ENCODE measurements around the gene ASB10. TPM values are rescaled to one million over a fixed set of nuclear protein-coding genes. Genes with fewer than 3 reads are reported as not detected.

Gene ASB10
- total RNA-seq, 1 donor from 2014 or later: not detected

DNA sequence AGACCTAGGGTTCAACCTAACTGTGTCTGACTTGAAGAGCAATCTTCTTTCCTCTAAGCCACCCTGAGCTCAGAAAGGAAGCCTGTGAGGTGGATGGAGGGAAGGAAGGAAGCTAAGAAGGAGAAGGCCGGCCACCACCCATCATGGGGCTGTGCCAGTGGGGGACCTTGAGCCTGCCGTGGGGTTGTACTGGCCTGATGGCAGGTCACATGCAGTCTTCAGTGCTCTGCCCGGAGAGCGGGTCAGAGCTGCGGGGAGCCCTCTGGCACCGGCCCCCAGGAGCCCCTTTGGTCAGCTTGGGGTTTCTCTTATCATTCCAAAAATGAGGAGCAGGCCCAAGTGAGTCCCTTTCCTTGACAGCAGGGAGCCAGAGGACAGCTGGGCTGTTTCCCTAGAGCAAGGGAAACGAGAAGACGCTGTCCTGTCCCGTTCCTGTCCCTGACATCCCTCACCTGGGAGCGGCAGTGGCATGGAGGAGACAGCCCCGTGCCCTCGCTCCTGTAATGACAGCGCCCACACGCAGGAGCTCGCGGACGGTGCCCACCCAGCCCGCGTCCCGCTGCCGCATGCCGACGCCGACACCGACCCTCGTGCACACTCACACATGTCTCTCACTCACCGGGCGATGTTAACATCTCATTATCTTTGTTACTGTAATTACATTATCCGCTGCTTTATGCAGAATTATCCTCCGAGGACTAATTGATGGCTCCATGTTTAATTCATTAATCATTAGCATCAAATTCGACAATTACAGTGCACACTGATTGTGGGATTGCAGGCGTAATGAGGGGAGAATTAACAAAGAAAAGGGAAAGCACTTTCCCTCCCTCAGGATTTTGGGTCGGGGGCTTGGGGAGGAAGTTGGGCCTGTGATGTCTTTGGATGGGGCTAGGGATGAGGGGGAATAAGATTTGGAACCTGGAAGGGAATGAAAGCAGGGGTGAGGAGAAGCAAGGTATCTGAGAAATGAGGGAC, 50.9 kb downstream of the ASB10 start:
- DNase-seq (ENCODE audit: low read depth): no peak

DNA sequence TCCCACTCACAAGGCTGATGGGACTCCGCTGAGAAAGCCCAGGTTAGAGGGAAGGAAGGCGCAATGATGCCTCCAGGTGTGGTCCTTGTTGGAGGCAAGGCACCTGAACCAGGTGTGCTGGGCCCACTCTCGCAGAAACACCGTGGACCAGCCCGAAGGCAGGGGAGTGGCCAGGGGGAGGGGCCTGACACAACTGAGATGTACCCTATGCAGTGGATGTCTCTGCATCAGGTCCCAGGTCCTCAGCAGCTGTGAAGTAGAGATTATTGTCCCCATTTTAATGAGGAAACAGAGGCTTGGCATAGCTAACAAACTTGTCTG, 51.6 kb downstream of the ASB10 start:
- DNase-seq (ENCODE audit: low read depth): no peak

DNA sequence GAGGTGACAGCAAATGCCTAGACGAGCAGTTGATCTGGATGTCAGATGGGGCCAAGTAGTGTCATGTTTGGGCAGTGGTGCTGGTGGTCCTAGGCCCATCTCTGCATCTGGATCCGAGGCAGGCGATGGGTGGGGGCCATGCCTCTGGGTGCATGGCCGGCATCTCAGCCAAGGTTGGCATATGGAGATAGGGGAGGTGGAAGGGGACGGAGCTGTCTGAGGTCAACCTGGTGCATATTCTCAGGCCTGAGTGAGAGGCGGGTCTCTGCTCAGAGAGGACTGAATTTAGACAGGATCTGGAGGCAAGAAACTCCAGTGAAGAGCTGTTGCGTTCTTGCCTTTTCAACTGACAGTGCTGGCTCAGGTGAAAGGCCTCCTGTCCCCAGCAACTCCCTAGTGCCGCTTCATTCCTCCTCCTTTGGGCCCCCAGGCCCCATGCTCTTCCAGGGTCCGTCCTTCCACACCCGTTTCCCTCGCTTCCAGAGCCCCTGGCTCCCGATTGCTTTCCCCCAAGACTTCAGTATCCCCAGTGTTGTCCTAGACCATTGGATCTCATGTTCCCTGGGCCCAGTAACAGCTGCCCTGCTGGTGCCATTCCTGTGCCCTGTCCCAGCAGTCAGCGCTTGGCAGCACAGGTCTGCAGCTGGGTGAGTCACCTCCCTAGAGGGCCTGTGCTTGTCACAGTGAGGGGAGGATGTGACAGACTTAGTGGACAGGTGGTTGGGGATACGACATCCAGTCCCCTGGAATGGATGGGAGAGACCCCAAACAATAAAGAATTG, 52.1 kb downstream of the ASB10 start:
- DNase-seq (ENCODE audit: low read depth): no peak

DNA sequence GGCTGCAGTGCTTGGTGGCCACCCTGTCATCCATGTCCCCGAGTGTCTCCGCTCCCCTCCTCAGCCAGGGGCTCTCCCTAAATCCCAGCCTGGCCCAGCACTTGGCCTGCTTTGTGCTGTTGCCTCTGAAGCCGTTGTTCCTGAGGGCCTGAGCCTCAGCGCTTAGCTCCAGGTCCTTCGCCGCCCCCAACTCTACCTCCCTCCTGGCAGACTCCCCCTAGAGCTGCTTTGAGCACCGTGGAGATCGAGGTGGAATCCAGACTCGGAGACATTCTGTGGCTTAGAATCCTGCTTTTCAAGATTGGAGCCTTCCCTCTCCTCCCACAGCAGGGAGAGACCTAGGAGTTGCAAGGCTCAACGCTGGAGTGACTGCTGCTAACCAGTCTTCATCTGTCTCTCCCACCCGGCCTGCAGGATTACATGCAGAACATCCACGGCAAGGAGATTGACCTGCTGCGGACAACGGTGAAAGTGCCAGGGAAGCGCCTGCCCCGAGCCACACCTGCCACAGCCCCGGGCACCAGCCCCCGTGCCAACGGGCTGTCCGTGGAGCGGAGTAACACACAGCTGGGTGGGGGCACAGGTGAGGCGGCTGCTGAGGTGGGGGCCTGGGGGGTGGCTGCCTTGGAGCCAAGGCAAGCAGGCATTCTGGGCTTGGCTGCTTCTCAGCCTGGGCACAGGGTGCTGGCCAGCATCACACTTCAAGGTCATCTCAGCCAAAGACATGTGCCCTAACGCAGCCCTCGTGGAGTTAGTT, 52.9 kb downstream of the ASB10 start:
- DNase-seq (ENCODE audit: low read depth): no peak

DNA sequence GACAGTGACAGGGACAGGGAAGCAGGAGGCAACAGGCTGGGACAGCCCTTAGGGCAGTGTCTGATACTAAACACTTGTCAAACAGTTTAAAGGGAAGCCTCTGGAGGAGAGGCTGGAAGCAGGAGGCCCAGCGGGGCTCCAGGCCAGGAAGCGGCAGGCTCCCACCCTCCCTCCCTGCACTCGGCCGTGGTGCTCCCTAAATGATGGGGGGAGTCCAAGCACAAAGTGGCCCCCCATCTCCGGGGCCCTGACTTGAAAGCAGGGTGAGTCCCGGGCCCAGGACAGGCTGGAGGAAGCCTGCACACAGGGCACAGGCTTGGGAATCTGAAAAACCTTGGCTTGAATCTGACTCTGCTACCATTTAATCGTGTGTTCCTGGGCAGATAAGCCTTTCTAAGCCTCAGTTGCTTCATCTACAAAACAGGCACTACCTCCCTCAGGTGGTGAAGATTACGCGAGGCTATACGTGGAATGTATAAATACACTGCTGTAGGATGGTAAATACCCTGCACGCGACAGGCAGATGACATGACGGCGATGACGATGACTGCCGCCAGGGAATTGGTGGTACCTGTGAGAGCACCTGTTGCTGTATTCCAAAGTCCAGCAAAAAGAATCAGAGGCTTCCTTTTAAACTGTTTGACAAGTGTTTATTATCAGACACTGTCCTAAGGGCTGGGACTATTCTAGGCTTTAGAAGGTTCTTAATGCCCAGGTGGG, 53.6 kb downstream of the ASB10 start:
- no peak for DNase-seq (ENCODE audit: low read depth)

DNA sequence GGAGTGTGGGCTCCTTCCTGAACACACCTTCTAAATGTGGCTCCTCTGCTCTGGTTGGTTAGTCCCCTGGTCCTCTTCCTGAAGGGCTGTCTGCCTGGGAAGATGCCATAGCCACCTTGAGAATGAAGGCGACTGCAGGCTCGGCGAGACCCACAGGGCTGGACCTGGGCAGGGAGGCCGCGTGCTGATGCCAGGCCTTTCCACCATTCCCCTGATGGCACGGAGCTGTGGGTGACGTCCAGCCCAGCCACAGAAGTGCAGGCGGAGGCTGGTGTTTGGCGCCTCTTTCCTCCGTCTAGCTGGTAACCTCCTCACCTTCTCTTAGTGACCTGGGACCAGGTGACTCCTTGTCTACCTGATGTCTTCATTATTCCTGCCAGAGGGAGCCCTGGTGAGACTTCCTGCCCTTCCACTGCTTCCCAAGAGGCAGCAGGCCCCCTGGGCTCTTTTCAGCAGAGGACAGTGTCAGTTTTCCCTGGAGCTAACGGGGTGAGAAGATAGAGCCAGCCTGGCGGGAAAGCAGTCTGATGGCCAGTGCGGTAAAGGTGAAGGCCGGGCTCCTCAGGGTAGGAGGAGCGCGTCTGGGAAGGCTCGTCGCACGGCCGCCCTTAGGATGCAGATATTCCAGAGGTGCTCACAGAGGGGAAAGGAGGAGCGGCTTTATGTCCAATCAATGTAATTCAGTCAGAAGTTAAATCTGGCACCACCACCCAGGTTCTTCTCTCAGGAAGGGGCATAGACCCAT, 54.4 kb downstream of the ASB10 start:
- no peak for DNase-seq (ENCODE audit: low read depth)

DNA sequence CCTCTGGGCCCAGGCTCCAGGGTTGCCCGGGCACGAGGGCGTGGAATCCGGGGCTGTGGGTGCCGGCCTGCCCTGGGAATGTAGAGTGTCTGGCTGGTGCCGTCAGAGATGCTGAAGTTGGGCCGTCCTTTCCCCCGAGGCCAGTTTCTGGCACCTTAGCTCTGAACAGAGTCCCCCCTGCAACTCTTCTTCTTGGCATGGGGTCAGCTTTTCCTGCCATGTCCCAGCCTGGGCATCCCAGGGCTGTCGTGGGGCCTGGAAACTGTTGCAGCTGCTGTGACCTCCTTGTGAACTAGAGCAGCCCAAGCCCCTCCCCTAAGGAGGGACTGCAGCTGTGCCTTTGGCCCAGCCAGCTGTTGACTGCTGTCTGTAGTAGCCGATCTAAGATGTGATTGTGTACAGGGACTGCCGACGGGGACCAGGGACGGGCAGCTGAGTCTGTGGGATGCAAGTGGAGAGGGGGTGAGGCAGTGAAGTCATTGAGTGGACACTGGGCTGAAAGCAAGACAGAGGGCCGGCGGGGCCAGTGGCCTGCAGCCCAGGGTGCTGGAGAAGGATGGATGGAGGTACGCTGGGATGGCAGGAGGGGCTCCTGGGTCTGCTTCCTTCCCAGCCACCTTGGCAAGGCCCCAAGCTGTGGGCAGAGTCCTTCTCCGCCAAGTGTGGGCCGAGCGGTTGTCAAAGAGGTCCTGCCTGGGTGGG, 55.3 kb downstream of the ASB10 start:
- no peak for DNase-seq (ENCODE audit: low read depth)

DNA sequence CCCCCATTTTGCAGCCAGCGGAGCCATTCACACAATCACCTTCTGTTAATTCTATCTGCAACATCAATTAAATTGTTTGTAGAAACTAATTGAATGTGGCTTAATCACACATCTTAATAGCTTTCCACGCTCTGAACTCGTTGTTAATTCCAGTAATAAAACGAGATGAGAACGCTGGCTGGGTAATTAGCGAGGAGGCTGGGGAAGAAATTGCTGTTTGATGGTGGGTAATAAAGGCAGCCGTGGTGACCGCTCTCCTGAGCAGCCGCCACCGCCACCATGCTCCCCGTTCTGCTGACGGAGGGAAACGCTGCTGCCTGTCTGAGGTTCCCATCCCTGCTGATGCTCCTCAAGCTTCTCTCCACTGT, 55.8 kb downstream of the ASB10 start:
- no peak for DNase-seq (ENCODE audit: low read depth)

DNA sequence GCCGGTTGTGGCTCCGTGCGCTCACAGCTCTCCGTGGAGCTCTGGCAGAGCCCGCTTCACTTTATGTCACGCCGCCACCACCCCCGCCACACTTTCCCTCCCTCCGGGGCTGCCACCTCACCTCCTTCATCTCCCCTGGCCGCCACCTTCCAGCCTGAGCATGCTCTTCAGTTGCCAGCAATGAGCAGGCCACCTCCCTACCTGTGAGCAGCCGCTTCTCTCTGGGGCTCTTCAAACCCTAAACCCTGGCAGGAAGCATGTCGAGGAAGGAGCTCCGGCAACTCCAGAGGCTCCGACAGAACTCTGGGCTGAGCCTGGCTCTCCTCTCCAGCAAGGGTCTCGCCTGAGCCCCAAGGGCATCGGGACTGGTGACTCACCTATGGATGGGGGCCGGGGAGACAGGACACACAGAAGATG, 56.3 kb downstream of the ASB10 start:
- DNase-seq (ENCODE audit: low read depth): no peak

DNA sequence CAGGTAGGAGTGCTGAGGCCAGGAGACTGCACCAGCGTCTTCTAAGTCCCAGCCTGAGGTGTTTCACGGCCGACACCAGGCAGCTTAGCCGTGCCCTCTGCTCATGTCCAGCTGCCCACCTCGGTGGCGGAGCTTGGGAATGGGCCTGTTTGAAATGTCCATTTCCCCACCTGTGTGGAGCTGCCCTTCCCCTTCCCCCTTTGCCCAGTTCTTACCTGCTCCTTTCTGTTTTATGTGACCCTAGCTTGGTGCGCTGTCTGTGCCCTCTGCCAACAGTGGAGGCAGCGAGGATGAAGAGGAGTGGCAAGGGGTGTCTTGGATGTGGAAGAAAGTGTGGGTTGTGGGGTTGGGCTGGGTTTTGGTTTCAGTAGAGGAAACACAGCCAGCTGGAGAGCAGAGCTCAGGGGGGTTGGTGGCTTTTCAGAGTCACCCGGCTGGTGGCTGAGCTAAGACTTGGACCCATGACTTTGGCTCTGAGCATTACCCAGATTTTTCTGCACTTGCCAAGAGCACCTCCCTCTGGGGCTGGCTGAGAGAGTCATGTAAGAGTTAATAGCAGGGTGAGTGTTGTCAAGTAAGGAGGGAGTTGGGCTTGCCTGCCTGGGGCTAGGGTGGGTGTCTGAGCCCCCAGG, 57.0 kb downstream of the ASB10 start:
- DNase-seq (ENCODE audit: low read depth): no peak

DNA sequence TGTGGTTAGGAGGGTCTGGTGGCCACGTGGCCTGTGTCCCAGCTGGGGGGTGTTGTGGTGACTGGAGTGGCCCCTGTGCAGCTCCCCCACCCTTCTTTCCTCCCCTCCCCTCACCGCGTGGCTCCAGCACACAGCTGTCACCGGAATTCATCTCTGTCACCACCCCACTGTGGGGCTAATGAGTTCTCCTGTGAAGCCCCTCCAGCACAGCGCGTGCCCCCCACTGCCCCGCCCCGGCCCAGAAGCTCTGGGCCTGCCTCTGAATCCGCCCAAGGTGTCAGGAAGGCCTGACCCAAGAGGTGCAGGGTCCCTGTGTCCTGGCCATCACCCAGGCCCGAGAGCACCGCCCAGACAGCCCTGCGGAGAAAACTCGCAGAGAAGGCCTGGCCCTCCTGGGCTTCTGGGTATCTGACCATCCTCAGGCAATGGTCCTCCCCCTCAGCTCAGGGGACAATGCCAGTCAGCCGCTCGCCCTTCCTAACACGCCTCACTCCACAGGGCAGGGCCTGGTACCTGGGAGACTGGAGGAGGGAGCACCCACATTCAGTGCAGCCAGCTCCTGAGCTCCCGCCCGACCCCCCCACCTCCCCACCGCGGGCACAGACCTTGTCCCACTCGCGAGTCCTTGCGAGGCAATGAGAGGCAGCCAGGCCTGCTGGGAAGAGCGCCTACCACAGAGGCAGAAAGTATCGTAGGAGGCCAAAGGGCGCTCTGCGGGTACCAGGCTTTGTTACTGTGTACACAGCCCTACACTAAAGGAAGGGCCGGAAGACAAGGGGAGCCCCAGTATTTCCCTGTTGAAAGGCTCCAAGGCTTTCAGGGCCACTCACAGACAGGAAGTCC, 57.7 kb downstream of the ASB10 start:
- no peak for DNase-seq (ENCODE audit: low read depth)

DNA sequence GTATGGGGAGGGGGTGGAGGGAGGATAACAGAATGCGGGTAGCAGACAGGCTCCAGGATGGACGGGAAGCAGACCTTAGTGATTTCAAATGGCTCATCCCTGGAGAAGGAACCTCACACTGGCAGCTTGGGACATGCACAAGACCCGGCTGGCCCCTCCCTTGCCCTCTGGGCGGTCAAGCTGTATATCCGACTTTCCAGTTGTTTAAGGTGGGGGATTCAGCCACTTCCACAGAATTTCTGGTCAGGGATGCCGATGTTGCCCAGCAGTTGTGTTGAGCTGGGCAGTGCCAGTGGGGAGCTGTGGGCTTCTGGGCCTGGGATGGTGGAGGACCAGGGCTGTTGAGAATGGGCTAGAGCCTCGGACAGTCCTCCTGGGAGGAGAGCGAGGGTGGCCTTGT, 58.3 kb downstream of the ASB10 start:
- DNase-seq (ENCODE audit: low read depth): no peak

DNA sequence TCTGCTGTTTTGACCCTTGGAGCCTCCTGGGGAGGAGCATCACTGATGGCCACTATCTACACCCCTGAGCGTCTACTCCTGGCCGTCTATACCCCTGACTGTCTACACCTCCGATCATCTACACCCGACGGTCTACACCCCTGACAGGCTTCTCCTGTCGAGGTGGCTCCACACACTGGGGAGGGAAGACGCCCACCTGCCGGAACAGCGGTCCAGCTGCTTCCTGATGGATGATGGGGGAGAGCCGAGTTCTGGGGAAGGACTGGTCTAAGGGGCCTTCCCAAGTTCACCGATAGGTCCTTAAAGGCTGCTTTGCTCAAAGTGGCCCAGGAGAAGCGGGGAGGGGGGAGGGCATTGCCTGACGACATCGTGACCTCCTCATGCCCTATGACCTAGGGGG, 58.9 kb downstream of the ASB10 start:
- DNase-seq (ENCODE audit: low read depth): no peak

DNA sequence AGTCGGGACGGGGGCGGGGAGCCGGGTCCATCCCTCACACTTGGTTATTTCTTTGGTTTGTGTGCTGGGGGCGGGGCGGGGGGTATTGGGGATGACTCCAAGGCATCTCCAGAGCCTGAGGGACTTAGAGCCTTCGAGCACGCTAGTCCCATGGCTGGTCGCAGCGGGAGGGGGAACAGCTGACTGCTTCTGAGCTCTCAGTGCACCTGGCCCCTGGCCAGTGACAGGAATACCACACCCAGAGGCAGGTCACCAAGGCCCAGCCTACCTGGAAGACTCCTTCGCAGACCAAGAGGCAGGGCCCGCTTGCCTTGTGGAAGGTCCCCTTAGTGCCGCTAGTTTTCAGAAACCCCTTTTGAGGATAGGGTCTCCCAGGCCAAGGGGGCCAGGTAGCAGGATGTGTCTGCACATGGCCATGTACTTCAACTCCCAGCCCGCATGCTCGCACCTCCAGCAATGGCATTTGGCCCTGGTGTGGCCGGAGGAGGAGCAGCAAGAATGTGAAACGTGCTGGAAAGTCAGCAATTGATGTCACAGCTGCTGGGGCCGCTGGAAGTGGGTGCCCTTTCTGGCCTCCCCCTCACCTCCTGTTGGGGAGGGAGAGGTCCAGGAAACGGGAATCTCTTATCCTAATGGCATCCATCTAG, 60.4 kb downstream of the ASB10 start:
- DNase-seq (ENCODE audit: low read depth): no peak

DNA sequence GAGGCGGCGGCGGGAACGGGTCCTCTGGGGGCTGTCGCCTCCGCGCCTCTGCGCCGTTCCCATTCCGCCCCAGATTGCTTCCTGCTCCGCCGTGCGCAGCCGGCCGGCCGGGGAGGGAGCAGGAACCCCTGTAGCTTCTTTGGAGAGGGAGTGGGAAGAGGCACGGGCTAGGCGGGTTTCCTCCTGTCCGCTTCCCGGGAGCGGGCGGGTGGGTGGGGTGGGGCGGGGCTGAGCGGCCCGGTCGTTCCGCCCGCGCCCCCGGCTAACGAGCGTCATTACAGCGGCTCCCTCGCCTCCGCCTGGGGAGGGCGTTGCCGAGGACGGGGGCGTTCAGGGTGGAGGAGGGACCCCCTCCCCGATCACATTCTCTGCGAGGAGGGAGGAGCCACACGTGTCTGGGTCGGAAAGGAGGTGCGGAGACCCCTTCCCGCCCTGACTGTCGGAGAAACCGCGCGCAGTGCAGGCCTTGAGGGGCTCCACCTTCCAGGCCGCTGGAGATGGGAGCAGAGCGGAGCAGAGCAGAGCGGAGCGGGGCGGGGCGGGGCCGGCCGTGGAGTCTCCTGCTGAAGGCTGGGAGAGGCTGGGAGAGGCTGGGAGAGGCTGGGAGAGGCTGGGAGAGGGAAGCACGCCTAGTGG, 61.1 kb downstream of the ASB10 start:
- DNase-seq (ENCODE audit: low read depth): no peak

Measured in renal cortical epithelial cell (primary cell).